Activated effector memory CD4-positive, alpha-beta T cell treated with anti-CD3 and anti-CD28 coated beads, Interleukin-2, amount 50 U/mL, for 16 hours (primary cell): ENCODE results near the gene CFAP251.
"Not testable (repeated sequence)": the region's sequence is repeated elsewhere in the genome, so short reads cannot be mapped to it uniquely, and the experiment has no call there.

ENCODE experiments used
- DNase-seq: peaks from one replicate; pipeline ENCODE4 v3.0.0-alpha.2; 2020

The CFAP251 gene

GRCh38 chr12:122030424-122031035 lies 112.1 kb downstream of the CFAP251 start:
- DNase-seq = no peak

- DNase-seq = peak; percentile 82
These were observed 113.2 kb downstream of the CFAP251 start for GRCh38 chr12:122031342-122032216.

- no peak for DNase-seq
These were observed 114.2 kb downstream of the CFAP251 start for GRCh38 chr12:122032580-122032979.

- no peak for DNase-seq
These were observed 116.9 kb downstream of the CFAP251 start for GRCh38 chr12:122035292-122035691.

- no peak for DNase-seq
These were observed 117.8 kb downstream of the CFAP251 start for GRCh38 chr12:122036153-122036552.

GRCh38 chr12:122040579-122041386 lies 122.4 kb downstream of the CFAP251 start:
- no peak for DNase-seq

- not testable (repeated sequence) for DNase-seq
These were observed 123.1 kb downstream of the CFAP251 start for GRCh38 chr12:122041458-122041857.

GRCh38 chr12:122042910-122043309 lies 124.5 kb downstream of the CFAP251 start:
- no peak for DNase-seq

- no peak for DNase-seq
These were observed 125.1 kb downstream of the CFAP251 start for GRCh38 chr12:122043476-122043875.

- DNase-seq = no peak
These were observed 126.9 kb downstream of the CFAP251 start for GRCh38 chr12:122045262-122045661.

GRCh38 chr12:122046145-122046544 lies 127.8 kb downstream of the CFAP251 start:
- DNase-seq = no peak

- DNase-seq = no peak
These were observed 129.8 kb downstream of the CFAP251 start for GRCh38 chr12:122048151-122048550.

GRCh38 chr12:122049827-122050226 lies 131.4 kb downstream of the CFAP251 start:
- no peak for DNase-seq

- no peak for DNase-seq
These were observed 132.3 kb downstream of the CFAP251 start for GRCh38 chr12:122050706-122051105.

GRCh38 chr12:122051231-122051876 lies 133.0 kb downstream of the CFAP251 start:
- DNase-seq = no peak

GRCh38 chr12:122052285-122052684 lies 133.9 kb downstream of the CFAP251 start:
- DNase-seq = no peak
